Measurements from ENCODE around the gene LALBA. TPM values are rescaled to one million over a fixed set of nuclear protein-coding genes. Genes with fewer than 3 reads are reported as not detected.
"Not testable (repeated sequence)": the region's sequence is repeated elsewhere in the genome, so short reads cannot be mapped to it uniquely, and the experiment has no call there.

Gene LALBA
- total and polyA plus RNA-seq, 4 donors = not detected

GRCh38 chr12:48525332-48525731, 44.5 kb downstream of the LALBA start, which contains the start of gene OR8S1:
Gene OR8S1, plus strand, starts transcription at chr12:48525632. Its CDS starts 0 bp downstream, at chr12:48525632.
- no peak for DNase-seq (ENCODE audit: low spot score)
- WGBS = 87% methylated on average over 5 of the region's 5 CpGs

GRCh38 chr12:48520381-48520780, 49.5 kb downstream of the LALBA start:
- not testable (repeated sequence) for H3K9ac ChIP-seq (ENCODE audit: low read depth in 1 of 2, low read length in 2 of 2); H3K4me1 ChIP-seq (ENCODE audit: control insufficient read depth in 4 of 4, insufficient read depth in 4 of 4, low read length in 3 of 4); H3K27me3 ChIP-seq (ENCODE audit: control insufficient read depth in 4 of 4, insufficient read depth in 4 of 4, low read length in 3 of 4); H3K9me3 ChIP-seq (ENCODE audit: control insufficient read depth in 4 of 4, low read length in 3 of 4); H3K36me3 ChIP-seq (ENCODE audit: control insufficient read depth in 4 of 4, insufficient read depth in 3 of 4, low read depth in 1 of 4, low read length in 3 of 4); DNase-seq (ENCODE audit: low spot score); H3K27ac ChIP-seq (ENCODE audit: low read depth in 1 of 2, low read length in 2 of 2); H3K4me3 ChIP-seq (ENCODE audit: low read depth in 1 of 3, low read length in 3 of 3)
- 91% methylated on average over 24 of the region's 24 CpGs for WGBS

More at GRCh38 chr12:48525332-48525731, 44.5 kb downstream of the LALBA start, which contains the start of gene OR8S1:
- no peaks in the 10 kb centered on the region for H3K4me1 ChIP-seq (ENCODE audit: control insufficient read depth in 4 of 4, insufficient read depth in 4 of 4, low read length in 3 of 4)
- no peak within 1 kb of the TSS for H3K4me3 ChIP-seq (ENCODE audit: low read depth in 1 of 3, low read length in 3 of 3)
- no peak for TF ChIP-seq GABPA (IDR thresholded peaks at IDR 0.05 in 1 of 2, conservative IDR thresholded peaks at IDR 0.05 in 1 of 2)
- no peak for TF ChIP-seq EGR1 (IDR thresholded peaks at IDR 0.05; ENCODE audit: low read depth in 2 of 2)
- TF ChIP-seq, protein P1, sequence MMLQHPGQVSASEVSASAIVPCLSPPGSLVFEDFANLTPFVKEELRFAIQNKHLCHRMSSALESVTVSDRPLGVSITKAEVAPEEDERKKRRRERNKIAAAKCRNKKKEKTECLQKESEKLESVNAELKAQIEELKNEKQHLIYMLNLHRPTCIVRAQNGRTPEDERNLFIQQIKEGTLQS (IDR thresholded peaks at IDR 0.05) = no peak
- TF ChIP-seq NR2F2 (IDR thresholded peaks at IDR 0.05) = no peak
- no peak for TF ChIP-seq JUND (IDR thresholded peaks at IDR 0.05)
- no peak for TF ChIP-seq FOXA1 (IDR thresholded peaks at IDR 0.05)
- no peak for TF ChIP-seq HNF4G (IDR thresholded peaks at IDR 0.05)
- TF ChIP-seq FOXA2 (IDR thresholded peaks at IDR 0.05) = no peak
- TF ChIP-seq ZBTB33 (IDR thresholded peaks at IDR 0.05) = no peak
- TF ChIP-seq HNF4A (conservative IDR thresholded peaks at IDR 0.05) = no peak
- H3K9me3 ChIP-seq (ENCODE audit: control insufficient read depth in 4 of 4, low read length in 3 of 4) = no peaks in the 10 kb centered on the region
- no peaks in the 10 kb centered on the region for H3K36me3 ChIP-seq (ENCODE audit: control insufficient read depth in 4 of 4, insufficient read depth in 3 of 4, low read depth in 1 of 4, low read length in 3 of 4)
- peaks cover 0 to 5% (median 0%) of the 10 kb centered on the region in 4 donors for H3K27me3 ChIP-seq (ENCODE audit: control insufficient read depth in 4 of 4, insufficient read depth in 4 of 4, low read length in 3 of 4)
- H3K9ac ChIP-seq (ENCODE audit: low read depth in 1 of 2, low read length in 2 of 2) = no peak within 1 kb of the TSS
- no peak within 1 kb of the TSS for H3K27ac ChIP-seq (ENCODE audit: low read depth in 1 of 2, low read length in 2 of 2)

Other genes with a start within 250 kb of the LALBA start
- gene ZNF641, start 219.1 kb downstream of the LALBA start, total RNA-seq = 10 to 100 TPM in 1 of 2 donors, 1 to 10 TPM in 1; 8.1 to 15.8 TPM
- 1 to 10 TPM; 3.0 to 4.2 TPM for gene ZNF641, start 219.1 kb downstream of the LALBA start, polyA plus RNA-seq
- gene ANP32D, start 97.5 kb downstream of the LALBA start, total RNA-seq = not detected
- gene ANP32D, start 97.5 kb downstream of the LALBA start, polyA plus RNA-seq = not detected
- not detected for gene C12orf54, start 87.5 kb downstream of the LALBA start, total RNA-seq
- gene C12orf54, start 87.5 kb downstream of the LALBA start, polyA plus RNA-seq = not detected
- not detected for gene OR8S1, start 44.4 kb downstream of the LALBA start, total RNA-seq
- not detected for gene OR8S1, start 44.4 kb downstream of the LALBA start, polyA plus RNA-seq
- gene KANSL2, start 112.2 kb upstream of the LALBA start, total RNA-seq = 10 to 100 TPM; 21.7 to 23.0 TPM
- gene KANSL2, start 112.2 kb upstream of the LALBA start, polyA plus RNA-seq = 1 to 10 TPM; 7.0 to 7.9 TPM
- gene CCNT1, start 146.7 kb upstream of the LALBA start, total RNA-seq = 10 to 100 TPM; 15.9 to 18.2 TPM
- 1 to 10 TPM; 3.2 to 4.9 TPM for gene CCNT1, start 146.7 kb upstream of the LALBA start, polyA plus RNA-seq
- gene ADCY6, start 219.0 kb upstream of the LALBA start, total RNA-seq = 10 to 100 TPM; 12.7 to 30.5 TPM
- gene ADCY6, start 219.0 kb upstream of the LALBA start, polyA plus RNA-seq = 1 to 10 TPM; 4.3 to 8.2 TPM
- gene CACNB3, start 248.4 kb upstream of the LALBA start, total RNA-seq = 1 to 10 TPM; 1.4 to 1.9 TPM
- gene CACNB3, start 248.4 kb upstream of the LALBA start, polyA plus RNA-seq = under 1 TPM; 0.92 to 0.93 TPM